Kidney epithelial cell (primary cell): ENCODE measurements around the gene KLHL14. TPM values are rescaled to one million over a fixed set of nuclear protein-coding genes. Genes with fewer than 3 reads are reported as not detected.

Experiments used
- DNase-seq: peaks from one replicate; pipeline ENCODE4 v3.0.0-alpha.2; 2010; ENCODE audit warnings: low read depth
- H3K27me3 ChIP-seq: 2 replicates; pipeline ENCODE4 v1.6.0; 2011; ENCODE audit warnings: low read length; ENCODE audit not compliant: control insufficient read depth, insufficient read depth
- H3K36me3 ChIP-seq: 2 replicates; pipeline ENCODE4 v1.5.1; 2011; ENCODE audit warnings: low read length; ENCODE audit not compliant: control insufficient read depth, insufficient read depth
- H3K4me3 ChIP-seq: 2 replicates; pipeline ENCODE4 v1.5.1; 2011; ENCODE audit warnings: low read depth, mild to moderate bottlenecking, control low read depth, low read length
- total RNA-seq: library from RNA; depleted of rRNA; stranded (reverse); fragments of >200 nt; gene quantifications from 2 replicates; pipeline ENCODE4 v1.2.3, GENCODE V29; 2015
- TF ChIP-seq, protein P1 (sequence below): IDR thresholded peaks from 2 replicates; pipeline ENCODE4 v1.5.1; 2011; ENCODE audit warnings: mild to moderate bottlenecking, moderate library complexity, low read length, control low read depth, inconsistent platforms; ENCODE audit not compliant: insufficient read depth, poor library complexity, severe bottlenecking

The KLHL14 gene
- total RNA-seq, 1 donor from 2014 or later = 3.6 TPM

DNA sequence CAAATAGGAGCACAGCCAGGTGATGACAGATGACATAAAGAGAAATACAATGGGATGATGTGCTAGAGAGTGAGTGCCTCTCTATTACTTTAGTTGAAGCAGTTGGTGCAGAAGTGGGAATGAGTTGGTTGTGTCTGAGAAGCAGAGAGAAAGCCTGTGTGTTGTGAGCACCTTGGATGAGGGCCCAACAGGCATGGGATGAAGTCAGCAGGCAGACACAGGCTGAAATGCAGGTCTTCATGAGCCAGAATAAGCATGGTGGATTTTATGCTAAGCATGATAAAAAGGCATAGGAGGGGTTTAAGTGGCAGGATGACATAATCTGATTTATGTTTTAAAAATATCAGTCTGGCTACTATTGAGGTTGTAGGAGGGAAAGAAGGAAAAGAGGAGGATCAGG is 71.5 kb downstream of the KLHL14 start:
- DNase-seq = no peak
- Histone ChIP-seq H3K36me3 (no peaks in the 10 kb centered on the region), H3K4me3 (no peak overlapping the region), H3K27me3 (no peaks in the 10 kb centered on the region)
- TF ChIP-seq, protein P1, sequence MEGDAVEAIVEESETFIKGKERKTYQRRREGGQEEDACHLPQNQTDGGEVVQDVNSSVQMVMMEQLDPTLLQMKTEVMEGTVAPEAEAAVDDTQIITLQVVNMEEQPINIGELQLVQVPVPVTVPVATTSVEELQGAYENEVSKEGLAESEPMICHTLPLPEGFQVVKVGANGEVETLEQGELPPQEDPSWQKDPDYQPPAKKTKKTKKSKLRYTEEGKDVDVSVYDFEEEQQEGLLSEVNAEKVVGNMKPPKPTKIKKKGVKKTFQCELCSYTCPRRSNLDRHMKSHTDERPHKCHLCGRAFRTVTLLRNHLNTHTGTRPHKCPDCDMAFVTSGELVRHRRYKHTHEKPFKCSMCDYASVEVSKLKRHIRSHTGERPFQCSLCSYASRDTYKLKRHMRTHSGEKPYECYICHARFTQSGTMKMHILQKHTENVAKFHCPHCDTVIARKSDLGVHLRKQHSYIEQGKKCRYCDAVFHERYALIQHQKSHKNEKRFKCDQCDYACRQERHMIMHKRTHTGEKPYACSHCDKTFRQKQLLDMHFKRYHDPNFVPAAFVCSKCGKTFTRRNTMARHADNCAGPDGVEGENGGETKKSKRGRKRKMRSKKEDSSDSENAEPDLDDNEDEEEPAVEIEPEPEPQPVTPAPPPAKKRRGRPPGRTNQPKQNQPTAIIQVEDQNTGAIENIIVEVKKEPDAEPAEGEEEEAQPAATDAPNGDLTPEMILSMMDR = no peak

DNA sequence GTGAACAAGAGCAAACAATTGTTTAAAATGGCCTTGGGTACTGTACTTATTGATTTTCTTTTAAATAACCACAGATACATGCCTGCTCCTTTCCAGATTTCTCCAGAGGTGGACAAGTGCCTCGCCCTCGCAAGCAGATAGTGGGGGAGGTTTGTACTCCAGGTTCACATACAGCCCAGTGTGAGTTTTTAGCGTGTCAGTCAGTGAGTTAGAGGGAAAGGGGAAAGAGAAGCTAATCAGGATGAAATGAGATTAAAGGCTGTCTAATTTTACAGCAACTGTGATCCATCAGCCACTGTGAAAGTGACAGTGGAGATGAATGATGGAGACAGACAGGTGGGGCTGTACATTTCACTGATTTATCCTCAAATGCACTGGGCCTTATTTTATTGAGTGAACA is 74.7 kb downstream of the KLHL14 start:
- Histone ChIP-seq H3K36me3 (peaks cover 2% of the 10 kb centered on the region), H3K27me3 (no peaks in the 10 kb centered on the region), H3K4me3 (no peak overlapping the region)
- DNase-seq = no peak
- TF ChIP-seq, protein P1 = no peak

DNA sequence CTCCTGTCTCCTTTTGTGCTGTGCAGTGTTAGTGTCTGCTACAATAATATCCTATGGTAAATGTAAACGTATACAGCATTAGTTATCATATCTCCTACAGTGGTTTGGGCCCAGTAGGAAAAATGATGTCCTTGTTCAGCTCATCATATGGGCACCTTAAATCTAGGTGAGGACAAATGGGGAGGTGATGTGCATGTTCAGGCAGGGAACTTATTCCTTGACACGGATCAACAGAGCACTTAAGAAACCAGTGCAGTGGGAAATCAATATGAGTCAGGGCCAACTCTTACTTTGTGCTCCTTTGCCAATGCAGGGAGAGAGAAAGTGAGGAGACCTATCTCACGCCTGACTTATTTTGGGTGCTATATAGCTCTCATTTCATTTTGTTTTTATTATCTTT is 76.4 kb downstream of the KLHL14 start:
- TF ChIP-seq, protein P1 = no peak
- H3K36me3 ChIP-seq = peaks cover 2% of the 10 kb centered on the region
- DNase-seq = no peak
- no peaks in the 10 kb centered on the region for H3K27me3 ChIP-seq
- no peak overlapping the region for H3K4me3 ChIP-seq

DNA sequence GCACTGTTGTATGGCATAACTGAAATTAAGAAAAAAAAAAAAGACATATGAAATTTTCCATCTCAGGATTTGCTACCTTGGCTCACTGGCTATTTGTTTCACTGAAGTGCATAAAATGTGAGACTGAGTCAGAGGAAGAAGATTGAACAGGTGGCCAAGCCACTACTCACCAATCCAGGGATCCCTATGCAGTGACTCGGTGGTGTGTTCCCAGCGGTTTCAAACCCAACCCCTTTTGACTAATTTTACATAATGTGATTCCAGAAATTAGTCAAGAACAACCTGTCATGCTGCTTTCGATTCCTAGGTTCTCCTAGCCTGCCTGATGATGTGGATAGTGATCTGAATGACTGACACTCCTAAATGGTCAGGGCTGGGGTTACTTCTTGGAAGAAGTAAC is 77.3 kb downstream of the KLHL14 start:
- no peak for DNase-seq
- no peak overlapping the region for H3K4me3 ChIP-seq

DNA sequence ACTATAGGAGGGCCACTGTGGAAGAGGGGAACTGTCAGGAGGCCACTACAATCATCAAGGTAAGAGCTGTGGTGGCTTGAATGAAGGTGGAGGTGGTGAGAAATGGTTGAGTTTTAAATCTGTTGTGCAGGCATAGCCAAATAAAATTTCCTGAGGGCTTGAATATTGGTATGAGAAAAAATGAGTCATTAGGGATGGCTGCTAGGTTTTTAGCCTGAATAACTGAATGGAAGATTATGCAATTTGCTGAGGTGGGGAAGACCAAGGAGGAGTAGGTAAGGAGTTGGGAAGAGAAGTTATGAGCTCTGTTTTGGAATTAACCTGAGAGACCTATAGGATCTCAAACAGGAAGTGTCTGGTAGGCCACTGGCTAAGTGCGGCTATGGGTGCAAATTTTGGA is 84.0 kb downstream of the KLHL14 start:
- no peak for DNase-seq
- Histone ChIP-seq H3K4me3 (no peak overlapping the region), H3K36me3 (no peaks in the 10 kb centered on the region), H3K27me3 (no peaks in the 10 kb centered on the region)
- TF ChIP-seq, protein P1 = no peak

More for the DNA sequence above, 77.3 kb downstream of the KLHL14 start:
- TF ChIP-seq, protein P1 = no peak
- Histone ChIP-seq H3K36me3 (peaks cover 2% of the 10 kb centered on the region), H3K27me3 (no peaks in the 10 kb centered on the region)

DNA sequence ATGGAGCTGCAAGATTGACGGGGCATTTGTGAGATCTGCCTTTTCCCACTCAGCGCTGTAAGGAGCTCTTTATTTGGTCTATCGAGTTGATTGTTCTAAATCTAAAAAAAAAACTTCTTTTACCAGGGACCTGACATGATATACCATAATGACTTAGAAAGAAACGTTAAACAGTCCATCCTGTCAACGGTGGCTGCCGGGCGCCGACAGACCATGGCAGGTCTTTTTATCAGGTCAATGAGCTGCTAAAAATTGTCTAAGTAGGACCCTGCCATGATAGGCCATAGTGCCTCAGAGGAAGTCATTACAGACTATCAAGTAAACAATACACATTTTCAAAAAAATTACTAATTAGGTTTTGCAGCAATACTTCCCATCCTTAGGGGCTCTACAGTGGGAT is 87.9 kb downstream of the KLHL14 start:
- no peaks in the 10 kb centered on the region for H3K36me3 ChIP-seq
- no peaks in the 10 kb centered on the region for H3K27me3 ChIP-seq
- DNase-seq = no peak
- TF ChIP-seq, protein P1 = no peak
- H3K4me3 ChIP-seq = no peak overlapping the region
